Astrocyte (in vitro differentiated cells and primary cell): ENCODE results near the gene FBXO17. TPM values are rescaled to one million over a fixed set of nuclear protein-coding genes. Genes with fewer than 3 reads are reported as not detected.

Experiments used
- DNase-seq: peaks from one replicate; pipeline ENCODE4 v3.0.0-alpha.2; 2010; ENCODE audit warnings: low read depth
- FAIRE-seq: peaks from 2 replicates; lab custom pipeline; 2011; peaks lifted over from hg19 to GRCh38; lab: Jason Lieb, UNC
- H2AFZ ChIP-seq: 2 replicates; pipeline ENCODE4 v1.6.0; 2012; ENCODE audit warnings: low read depth, low read length, inconsistent platforms
- H3K27ac ChIP-seq: 2 replicates; pipeline ENCODE4 v1.5.1; 2011; ENCODE audit warnings: low read depth, low read length, inconsistent platforms
- H3K27me3 ChIP-seq: 2 replicates; pipeline ENCODE4 v1.6.0; 2011; ENCODE audit warnings: low read length, inconsistent platforms; ENCODE audit not compliant: insufficient read depth
- H3K36me3 ChIP-seq: 2 replicates; pipeline ENCODE4 v1.5.1; 2011; ENCODE audit warnings: low read length, inconsistent platforms; ENCODE audit not compliant: insufficient read depth
- H3K4me1 ChIP-seq: 2 replicates; pipeline ENCODE4 v1.5.1; 2011; ENCODE audit warnings: low read length, inconsistent platforms; ENCODE audit not compliant: insufficient read depth
- H3K4me2 ChIP-seq: 2 replicates; pipeline ENCODE4 v1.6.0; 2012; ENCODE audit warnings: low read length, inconsistent platforms
- H3K4me3 ChIP-seq: 2 replicates; pipeline ENCODE4 v1.5.1; 2011; ENCODE audit warnings: low read depth, mild to moderate bottlenecking, low read length, inconsistent platforms; ENCODE audit not compliant: insufficient read depth
- H3K79me2 ChIP-seq: 2 replicates; pipeline ENCODE4 v1.6.0; 2012; ENCODE audit warnings: mild to moderate bottlenecking, low read length, inconsistent platforms; ENCODE audit not compliant: insufficient read depth
- H3K9ac ChIP-seq: 2 replicates; pipeline ENCODE4 v1.6.0; 2012; ENCODE audit warnings: mild to moderate bottlenecking, low read length, inconsistent platforms
- H3K9me3 ChIP-seq: 2 replicates; pipeline ENCODE4 v1.5.1; 2012; ENCODE audit warnings: low read depth, mild to moderate bottlenecking, low read length, inconsistent platforms; ENCODE audit not compliant: insufficient read depth
- H4K20me1 ChIP-seq: 2 replicates; pipeline ENCODE4 v1.6.0; 2012; ENCODE audit warnings: low read length, inconsistent platforms; ENCODE audit not compliant: insufficient read depth
- H3K27ac Mint-ChIP-seq: one replicate; pipeline ENCODE4 v1.8.0; 2021; ENCODE audit warnings: mild to moderate bottlenecking, mixed read lengths; ENCODE audit not compliant: unreplicated experiment
- H3K27me3 Mint-ChIP-seq: one replicate; pipeline ENCODE4 v1.8.0; 2021; ENCODE audit warnings: low read depth, mixed read lengths; ENCODE audit not compliant: unreplicated experiment
- H3K36me3 Mint-ChIP-seq: one replicate; pipeline ENCODE4 v1.8.0; 2021; ENCODE audit warnings: low read depth, mixed read lengths; ENCODE audit not compliant: unreplicated experiment
- H3K4me1 Mint-ChIP-seq: one replicate; pipeline ENCODE4 v1.8.0; 2021; ENCODE audit warnings: low read depth, mixed read lengths; ENCODE audit not compliant: unreplicated experiment
- H3K4me3 Mint-ChIP-seq: one replicate; pipeline ENCODE4 v1.8.0; 2021; ENCODE audit warnings: mild to moderate bottlenecking, moderate library complexity, mixed read lengths; ENCODE audit not compliant: unreplicated experiment
- H3K9me3 Mint-ChIP-seq: one replicate; pipeline ENCODE4 v1.8.0; 2021; ENCODE audit warnings: mild to moderate bottlenecking, mixed read lengths; ENCODE audit not compliant: unreplicated experiment
- CTCF ChIP-seq: IDR thresholded peaks from 2 replicates; pipeline ENCODE4 v1.5.1; 2011; ENCODE audit warnings: low read depth, mild to moderate bottlenecking, inconsistent platforms, low read length, moderate library complexity; ENCODE audit not compliant: insufficient read depth
- EZH2 ChIP-seq: IDR thresholded peaks from 2 replicates; pipeline ENCODE4 v1.6.1; 2012; ENCODE audit warnings: mild to moderate bottlenecking, low read length, inconsistent platforms; ENCODE audit not compliant: insufficient read depth
- total RNA-seq: library from RNA; stranded (reverse); gene quantifications from 2 replicates; pipeline ENCODE4 v1.2.1, GENCODE V29; 2021

FBXO17 gene
- total RNA-seq, 1 donor from 2014 or later = 14.7 TPM

DNA sequence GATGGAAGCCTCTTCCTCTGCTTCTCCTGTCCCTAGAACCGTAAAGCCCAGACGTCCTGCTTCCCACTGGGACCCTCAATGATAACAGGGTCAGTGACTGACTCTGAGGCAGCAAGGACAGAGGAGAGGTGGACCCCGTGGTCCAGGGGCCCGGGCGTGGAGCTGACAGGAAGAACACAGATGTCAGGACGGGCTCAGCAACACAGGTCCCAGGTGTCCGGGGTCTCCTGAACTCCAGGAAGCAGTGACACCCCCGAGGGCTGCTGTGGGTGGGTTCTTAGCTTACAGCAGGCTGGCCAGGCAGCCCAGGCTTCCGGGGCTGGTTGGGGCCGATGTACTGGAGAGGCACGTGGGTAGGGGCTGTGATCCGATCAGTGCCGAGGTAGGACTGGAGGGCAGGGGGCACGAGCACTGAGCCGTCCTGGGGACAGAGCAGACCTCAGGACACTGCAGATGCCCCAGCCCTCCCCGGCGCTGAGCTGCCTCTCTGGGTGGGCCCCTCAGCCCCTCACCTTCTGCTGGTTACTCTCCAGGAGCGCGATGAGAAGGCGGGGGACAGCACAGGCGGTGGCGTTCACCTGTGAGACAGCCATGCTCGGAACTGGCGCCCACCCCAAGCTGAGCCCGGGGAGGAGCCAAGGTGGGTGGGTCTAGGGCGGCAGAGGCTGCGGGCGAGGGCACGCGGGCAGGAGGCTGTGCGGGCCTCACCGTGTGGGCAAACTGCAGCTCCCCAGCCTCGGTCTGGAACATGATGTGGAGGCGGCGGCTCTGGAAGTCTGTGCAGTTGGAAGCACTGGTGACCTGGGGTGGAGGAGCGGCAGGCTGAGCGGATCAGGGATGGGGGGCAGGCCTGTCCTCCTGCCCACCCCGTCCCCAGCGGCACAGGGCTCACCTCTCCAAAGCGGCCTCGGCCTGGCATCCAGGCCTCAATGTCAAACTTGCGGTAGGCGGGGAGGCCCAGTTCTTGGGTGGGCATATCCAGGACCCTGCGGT, 59.9 kb downstream of the FBXO17 start:
- no peak overlapping the region for H3K9ac ChIP-seq
- FAIRE-seq = no peak
- no peaks in the 10 kb centered on the region for H3K4me1 ChIP-seq
- Mint-ChIP-seq H3K9me3 (no peaks in the 10 kb centered on the region), H3K27me3 (no peaks in the 10 kb centered on the region), H3K4me1 (no peaks in the 10 kb centered on the region), H3K4me3 (no peak overlapping the region), H3K36me3 (peaks cover 7% of the 10 kb centered on the region), H3K27ac (no peak overlapping the region)
- H3K27me3 ChIP-seq = peaks cover 9% of the 10 kb centered on the region
- H3K36me3 ChIP-seq = no peaks in the 10 kb centered on the region
- H4K20me1 ChIP-seq = peaks cover 8% of the 10 kb centered on the region
- H3K4me2 ChIP-seq = no peak overlapping the region
- no peak overlapping the region for H3K27ac ChIP-seq
- H3K79me2 ChIP-seq = no peaks in the 10 kb centered on the region
- H3K4me3 ChIP-seq = no peak overlapping the region
- no peak overlapping the region for H2AFZ ChIP-seq
- TF ChIP-seq EZH2 (no peak), CTCF (no peak)
- no peaks in the 10 kb centered on the region for H3K9me3 ChIP-seq
- no peak for DNase-seq

DNA sequence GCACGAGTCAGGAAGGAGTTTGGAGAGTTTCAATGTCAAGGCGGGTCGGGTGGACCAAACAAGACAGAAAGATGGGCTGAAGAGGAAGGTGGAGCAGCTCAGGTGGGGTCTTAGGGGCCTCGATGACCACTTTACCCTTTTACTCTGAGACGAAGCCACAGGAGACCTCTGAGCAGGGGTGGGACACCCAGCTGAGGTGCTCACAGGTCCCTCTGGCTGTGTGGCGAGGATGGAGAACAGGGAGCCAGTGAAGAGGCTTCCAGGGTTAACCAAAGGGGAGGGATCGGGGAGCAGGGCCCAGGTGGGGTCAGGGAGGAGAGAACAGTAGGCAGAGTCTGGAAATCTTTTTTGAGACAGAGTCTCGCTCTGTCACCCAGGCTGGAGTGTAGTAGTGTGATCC, 61.6 kb downstream of the FBXO17 start:
- Histone ChIP-seq H2AFZ (no peak overlapping the region), H3K27me3 (peaks cover 9% of the 10 kb centered on the region), H3K4me2 (no peak overlapping the region), H3K4me1 (no peaks in the 10 kb centered on the region), H3K9me3 (no peaks in the 10 kb centered on the region), H3K79me2 (no peaks in the 10 kb centered on the region), H4K20me1 (no peaks in the 10 kb centered on the region), H3K9ac (no peak overlapping the region), H3K27ac (no peak overlapping the region), H3K4me3 (no peak overlapping the region), H3K36me3 (no peaks in the 10 kb centered on the region)
- Mint-ChIP-seq H3K27ac (no peak overlapping the region), H3K4me1 (no peaks in the 10 kb centered on the region), H3K27me3 (no peaks in the 10 kb centered on the region), H3K9me3 (no peaks in the 10 kb centered on the region), H3K4me3 (no peak overlapping the region), H3K36me3 (peaks cover 7% of the 10 kb centered on the region)
- DNase-seq (no peak), FAIRE-seq (no peak)
- TF ChIP-seq CTCF = no peak
- no peak for TF ChIP-seq EZH2
